Right forelimb (tissue), 1 donor: ENCODE results near the gene PTPN23.
"Not testable (repeated sequence)": the region's sequence is repeated elsewhere in the genome, so short reads cannot be mapped to it uniquely, and the experiment has no call there.

Experiments used
- DNase-seq: peaks from one replicate; pipeline ENCODE4 v3.0.0-alpha.2; 2018

Gene PTPN23, protein sequence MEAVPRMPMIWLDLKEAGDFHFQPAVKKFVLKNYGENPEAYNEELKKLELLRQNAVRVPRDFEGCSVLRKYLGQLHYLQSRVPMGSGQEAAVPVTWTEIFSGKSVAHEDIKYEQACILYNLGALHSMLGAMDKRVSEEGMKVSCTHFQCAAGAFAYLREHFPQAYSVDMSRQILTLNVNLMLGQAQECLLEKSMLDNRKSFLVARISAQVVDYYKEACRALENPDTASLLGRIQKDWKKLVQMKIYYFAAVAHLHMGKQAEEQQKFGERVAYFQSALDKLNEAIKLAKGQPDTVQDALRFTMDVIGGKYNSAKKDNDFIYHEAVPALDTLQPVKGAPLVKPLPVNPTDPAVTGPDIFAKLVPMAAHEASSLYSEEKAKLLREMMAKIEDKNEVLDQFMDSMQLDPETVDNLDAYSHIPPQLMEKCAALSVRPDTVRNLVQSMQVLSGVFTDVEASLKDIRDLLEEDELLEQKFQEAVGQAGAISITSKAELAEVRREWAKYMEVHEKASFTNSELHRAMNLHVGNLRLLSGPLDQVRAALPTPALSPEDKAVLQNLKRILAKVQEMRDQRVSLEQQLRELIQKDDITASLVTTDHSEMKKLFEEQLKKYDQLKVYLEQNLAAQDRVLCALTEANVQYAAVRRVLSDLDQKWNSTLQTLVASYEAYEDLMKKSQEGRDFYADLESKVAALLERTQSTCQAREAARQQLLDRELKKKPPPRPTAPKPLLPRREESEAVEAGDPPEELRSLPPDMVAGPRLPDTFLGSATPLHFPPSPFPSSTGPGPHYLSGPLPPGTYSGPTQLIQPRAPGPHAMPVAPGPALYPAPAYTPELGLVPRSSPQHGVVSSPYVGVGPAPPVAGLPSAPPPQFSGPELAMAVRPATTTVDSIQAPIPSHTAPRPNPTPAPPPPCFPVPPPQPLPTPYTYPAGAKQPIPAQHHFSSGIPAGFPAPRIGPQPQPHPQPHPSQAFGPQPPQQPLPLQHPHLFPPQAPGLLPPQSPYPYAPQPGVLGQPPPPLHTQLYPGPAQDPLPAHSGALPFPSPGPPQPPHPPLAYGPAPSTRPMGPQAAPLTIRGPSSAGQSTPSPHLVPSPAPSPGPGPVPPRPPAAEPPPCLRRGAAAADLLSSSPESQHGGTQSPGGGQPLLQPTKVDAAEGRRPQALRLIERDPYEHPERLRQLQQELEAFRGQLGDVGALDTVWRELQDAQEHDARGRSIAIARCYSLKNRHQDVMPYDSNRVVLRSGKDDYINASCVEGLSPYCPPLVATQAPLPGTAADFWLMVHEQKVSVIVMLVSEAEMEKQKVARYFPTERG (N-terminal part only)

DNA sequence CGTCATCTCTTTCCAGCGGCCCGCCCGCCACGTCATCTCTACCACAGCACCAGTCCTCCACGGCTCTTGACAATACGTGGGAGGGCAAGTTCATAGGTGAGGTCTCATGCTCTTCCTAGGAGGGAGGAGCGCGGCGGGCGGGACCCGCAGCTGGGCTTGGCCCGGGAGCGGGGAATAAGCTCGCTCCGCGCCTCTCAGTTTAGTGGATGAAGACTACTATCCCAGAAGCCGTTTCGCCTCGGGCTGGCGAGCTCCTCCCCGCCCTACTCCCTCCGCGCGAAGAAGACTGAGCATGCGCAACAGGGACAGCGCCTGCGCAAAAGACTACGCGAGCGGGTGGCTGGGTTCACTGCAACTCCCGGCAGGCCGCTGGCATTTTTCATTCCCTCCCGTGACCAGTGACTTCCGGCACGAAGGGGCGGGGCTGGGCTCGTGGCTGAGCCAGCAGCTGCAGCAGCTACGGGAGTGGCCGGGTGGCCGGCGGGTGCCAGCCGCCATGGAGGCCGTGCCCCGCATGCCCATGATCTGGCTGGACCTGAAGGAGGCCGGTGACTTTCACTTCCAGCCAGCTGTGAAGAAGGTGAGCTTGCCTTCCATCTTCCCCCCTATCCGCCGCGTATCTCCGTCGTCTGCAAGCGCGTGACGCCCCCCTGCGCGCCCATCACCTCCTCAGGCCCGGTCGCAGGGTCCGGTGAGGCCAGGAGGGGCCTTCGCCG is at the start of gene PTPN23:
Gene PTPN23, plus strand, starts transcription at position 421 of the 716 bp plus-strand sequence. Its CDS starts 76 bp downstream, at position 497.
- DNase-seq: peak; percentile 99

DNA sequence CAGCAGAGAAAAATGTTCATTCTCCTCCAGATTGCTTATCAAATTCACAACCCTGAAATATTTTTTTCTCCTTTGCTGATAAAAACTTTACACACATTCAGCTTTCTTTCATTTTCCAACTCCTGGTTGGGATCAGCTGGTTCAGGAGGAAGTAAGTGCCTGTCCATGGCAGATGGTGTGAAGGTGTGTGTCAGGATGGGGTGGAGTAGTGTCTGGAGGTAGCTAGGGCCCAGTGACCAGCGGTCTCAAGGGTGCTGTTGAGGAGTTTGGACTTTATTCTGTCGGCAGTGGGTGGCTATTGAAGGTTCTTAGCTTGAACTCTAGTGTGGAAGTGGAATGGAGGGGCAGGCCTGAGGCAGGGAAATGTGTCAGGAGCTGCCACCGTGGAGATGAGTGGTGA is 46.9 kb upstream of the PTPN23 start:
- DNase-seq: no peak

DNA sequence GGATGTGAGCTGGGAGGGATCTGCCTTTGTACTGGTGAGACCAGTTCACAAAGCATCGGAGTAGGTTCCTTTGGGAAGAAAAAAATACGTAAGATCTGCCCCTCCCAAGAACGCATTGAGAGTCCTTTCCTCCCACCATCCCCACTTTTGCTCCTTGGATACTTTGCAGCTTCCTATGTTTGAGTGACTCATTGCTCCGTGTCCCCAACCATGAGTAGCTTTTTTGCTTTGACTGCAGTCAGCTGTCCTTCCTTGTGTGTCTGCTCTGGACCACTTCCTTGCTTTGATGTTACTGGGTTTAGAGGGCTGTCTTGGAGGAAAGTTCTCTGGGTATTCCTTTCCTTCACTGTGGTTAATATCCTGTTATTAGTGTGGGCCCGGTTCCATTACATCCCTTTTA is 43.2 kb upstream of the PTPN23 start:
- DNase-seq: no peak

DNA sequence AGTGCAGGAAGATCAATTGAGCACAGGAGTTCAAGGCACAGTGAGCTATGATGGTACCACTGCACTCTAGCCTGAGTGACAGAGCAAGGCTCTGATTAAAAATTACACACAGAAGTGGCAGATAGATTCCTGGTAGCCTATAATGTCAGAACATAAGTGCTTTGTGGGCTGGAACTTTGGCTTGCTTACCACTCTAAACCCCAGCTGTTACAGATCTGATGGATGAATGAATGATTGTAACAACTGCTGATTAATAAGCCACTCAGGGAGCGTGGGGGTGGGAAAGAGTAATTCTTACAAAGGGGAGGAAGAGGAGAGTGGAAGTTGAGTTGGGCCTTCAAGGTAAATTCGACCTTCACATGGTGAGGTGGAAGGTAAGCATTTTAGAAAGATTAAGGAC is 40.9 kb upstream of the PTPN23 start:
- DNase-seq: no peak

DNA sequence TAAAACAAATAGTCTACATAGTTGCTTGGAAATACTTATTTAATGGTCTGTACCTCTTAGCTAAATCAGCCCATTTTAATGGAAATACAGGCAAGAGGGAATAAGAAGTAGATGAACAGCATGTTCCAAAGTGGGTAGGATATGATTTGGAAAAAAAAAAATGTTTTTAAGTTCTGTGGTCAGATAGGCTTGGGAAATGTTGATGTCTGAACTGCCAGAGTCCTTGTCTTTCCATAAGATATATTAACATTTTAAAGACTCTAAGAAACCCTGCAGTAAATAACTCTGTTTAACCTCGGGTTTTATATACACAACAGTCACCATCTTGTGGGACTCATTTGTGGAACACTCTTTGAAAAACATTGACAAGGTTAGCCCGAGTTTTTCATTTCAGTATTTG is 40.0 kb upstream of the PTPN23 start:
- no peak for DNase-seq

DNA sequence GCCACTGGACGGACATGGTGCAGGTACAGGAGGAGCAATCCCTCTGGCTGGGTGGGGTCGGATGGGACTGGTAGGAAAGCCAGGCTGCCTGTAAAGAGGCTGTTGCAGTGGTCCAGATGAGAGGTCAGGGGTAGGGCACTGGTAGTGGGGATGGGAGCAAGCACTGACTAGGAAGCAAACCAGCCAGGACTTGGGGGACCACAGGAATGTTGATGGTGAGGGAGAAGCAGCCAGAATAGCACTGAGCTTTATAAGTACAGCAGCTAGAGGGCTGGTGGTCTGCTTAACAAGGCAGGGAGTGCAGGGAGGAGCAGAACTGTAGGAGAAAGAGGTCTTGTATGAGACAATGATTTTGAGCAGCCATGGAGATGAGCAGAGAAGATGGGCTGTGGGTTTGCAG is 38.7 kb upstream of the PTPN23 start:
- no peak for DNase-seq

DNA sequence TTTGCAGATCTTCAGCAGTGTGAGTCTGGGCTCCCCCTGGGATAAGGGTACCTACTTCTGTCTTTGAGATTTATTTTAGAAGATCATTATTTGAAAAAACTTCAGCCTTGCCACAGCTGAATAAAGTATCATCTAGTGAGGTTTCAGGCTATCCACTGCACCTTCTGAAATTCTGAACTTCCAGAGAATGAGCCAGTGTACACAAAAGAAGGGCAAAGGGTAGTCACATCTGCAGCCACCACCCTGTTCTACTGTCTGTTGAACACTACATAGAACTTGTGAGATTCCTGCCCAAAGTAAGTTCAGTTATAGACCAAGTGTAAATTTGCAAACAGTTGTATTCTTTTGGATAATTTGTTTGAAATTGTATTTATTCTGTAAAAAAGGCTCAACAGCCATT is 38.0 kb upstream of the PTPN23 start:
- no peak for DNase-seq

DNA sequence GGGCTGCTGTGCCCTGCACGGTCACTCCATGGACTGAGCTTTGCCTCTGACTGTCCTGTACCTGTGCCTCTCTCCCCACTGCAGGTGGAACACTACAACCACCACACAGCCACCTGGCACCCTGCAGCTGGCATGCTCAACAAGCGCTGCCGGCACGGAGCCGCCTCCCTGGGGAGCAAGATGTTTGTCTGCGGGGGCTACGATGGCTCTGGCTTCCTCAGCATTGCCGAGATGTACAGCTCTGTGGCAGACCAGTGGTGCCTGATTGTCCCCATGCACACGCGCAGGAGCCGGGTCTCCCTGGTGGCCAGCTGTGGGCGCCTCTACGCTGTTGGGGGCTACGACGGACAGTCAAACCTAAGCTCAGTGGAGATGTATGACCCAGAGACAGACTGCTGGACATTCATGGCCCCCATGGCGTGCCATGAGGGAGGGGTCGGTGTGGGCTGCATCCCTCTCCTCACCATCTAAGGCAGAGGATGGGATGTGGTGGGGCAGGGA is 37.3 kb upstream of the PTPN23 start:
- no peak for DNase-seq

DNA sequence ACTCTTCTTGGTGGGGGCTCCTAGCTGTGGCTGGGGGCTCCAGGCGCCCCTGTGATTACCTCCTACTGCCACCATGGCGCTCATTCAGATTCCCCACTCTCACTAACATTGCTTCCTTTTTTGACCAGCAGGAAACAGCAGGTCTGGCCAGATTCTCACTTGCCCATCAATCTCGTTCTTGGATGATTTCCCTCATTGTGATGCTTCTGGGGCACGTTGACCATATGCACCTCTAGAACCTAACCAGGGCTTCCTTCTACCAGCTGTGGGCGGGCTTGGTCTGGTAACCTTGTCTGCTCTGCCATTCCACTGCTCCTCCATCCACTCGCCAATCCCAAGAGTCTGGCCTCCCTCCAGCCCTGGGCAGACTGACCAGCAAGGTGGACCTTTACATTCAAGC is 35.9 kb upstream of the PTPN23 start:
- no peak for DNase-seq

DNA sequence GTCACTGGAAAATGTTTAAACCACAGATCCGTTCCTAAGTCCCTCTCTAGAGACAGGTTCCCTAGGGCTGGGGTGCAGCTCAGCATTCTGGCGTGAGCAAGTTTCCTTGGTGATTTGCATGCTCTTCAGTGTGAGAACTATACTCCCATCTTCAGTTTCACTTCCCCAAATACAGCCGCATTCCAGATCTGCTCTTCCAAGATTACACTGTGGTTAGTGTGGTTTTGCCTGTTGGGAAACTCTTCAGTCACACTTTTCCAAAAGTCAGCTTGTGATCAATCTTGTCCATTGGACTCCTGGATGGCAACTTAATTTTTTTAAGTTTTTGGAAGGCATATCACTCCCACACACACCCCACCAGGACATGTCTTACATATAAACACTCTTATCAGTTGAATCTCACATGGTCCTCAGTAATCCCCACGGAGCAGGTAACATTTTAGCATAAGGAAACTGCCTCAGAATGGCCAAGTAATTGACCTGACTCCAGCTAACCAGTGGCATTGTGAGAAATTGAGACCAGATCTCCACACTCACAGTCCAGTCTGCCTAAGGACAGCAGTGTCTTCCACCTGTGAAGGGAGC is 33.5 kb upstream of the PTPN23 start:
- no peak for DNase-seq

DNA sequence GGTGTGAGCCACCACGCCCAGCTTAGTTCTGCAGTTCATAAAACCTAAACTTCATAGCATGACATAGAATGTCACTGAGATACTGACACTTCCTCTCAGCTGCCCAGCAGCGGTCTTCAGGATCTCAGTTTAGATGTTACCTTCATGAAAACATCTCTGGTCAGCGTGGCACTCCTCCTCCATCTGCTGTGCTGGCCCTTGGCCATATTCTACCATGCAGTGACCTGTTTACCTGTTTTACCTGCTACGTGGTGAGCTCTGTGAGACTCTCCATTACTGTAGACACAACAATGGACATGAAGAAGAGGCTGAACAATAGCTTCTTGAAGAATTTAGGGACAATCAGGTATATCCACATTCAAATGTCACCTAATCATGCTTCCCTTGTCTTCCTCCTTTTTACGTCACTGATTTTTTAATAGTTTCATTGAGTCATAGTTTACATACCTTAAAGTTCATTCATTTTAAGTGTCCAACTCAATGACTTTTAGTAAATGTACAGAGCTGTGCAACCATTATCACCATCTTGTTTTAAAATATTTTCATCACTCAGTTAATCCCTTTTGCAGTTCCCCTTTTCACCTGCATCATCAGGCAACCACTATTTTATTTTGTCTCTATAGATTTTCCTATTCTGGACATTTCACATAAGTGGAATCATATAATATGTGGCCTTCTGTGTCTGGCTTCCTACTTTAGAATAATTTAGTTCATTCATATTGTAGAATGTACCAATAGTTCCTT is 32.2 kb upstream of the PTPN23 start:
- no peak for DNase-seq

DNA sequence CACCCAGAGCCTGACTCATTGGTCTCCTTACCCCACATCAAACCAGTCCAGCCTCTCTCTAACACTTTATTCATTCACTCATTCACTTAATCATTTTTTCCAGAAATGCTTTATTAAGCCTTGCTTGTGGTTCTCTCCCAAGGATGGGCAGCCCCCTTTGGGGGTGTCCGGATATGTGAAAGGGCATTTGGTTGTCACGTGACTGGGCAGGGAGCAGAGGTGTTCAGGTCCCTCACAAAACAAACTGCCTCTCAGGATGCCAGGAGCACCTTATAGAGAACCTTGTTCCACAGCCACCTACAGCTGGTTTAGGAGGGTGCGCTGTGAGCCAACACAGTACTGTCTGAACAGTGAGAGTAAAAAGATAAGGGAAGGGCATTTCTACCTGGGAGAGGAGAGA is 25.8 kb upstream of the PTPN23 start:
- DNase-seq: no peak

DNA sequence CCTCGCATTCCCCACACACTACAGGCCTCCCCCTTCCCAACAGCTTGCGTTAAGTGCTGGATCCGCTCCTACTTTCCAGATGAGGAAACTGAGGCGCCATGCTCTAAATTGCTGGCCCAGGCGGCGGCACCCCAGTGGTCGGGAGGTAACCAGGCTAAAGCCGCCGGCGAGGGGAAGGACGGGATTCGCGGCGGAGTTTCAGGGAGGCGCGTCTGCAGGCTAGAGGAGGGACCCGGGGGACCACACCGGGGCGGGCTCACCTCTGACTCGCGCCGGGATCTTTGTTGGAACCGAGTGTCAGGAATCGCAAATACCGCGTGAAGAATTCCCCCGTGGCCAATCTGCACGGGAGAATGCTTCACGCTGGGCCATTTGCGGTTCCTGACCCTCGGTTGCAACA is 24.6 kb upstream of the PTPN23 start:
- DNase-seq: no peak

DNA sequence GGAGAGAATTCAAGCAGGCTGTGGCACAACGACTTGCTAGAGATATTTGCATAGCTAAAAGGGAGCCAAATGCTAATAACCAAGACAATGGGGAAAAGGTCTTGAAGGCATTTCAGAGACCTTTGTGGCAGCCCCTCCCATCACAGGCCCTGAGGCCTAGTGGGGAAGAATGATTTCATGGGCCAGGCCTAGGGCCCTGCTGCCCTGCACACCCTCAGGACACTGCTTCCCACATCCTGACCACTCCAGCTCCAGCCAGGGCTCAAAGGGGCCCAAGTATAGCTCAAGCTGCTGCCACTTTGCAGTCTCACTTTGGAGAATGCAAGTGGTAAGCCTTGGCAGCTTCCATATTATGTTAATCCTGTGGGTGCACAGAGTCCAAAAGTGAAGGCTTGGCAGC is 21.5 kb upstream of the PTPN23 start:
- no peak for DNase-seq

DNA sequence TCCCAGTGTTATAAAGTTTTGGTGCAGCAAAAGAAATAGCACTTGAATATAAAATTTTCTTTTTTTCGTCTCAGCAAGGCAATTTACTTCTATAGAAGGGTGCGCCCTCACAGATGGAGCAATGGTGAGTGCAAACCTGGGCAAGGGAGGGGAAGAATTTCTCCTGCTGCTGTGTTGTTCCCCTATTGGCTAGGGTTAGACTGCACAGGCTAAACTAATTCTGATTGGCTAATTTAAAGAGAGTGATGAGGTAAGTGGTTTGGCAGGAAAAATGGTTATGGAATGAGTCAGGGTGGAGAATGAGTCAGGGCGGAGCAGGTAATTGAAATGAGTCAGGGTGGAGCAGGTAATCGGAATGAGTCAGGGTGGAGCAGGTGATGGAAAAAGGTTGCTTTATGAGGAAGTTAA is 20.7 kb upstream of the PTPN23 start:
- not testable (repeated sequence) for DNase-seq

DNA sequence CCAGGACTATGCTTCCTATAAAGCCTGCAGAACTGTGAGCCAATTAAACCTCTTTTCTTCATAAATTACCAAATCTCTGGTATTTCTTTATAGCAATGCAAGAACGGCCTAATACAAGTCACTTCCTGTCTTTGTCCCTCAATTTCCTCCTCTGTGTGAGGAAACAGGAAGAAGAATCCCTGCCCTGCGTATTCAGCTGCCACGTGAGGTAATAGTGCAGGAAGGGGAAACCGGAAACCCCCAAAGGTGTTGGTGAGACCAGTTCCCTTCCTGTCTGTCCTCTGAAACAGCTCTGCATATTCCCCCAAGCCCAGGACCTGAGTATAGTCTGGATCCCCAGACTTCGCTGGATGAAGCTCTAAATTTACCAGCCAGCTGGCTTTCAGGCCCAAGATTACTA is 18.1 kb upstream of the PTPN23 start:
- DNase-seq: no peak

DNA sequence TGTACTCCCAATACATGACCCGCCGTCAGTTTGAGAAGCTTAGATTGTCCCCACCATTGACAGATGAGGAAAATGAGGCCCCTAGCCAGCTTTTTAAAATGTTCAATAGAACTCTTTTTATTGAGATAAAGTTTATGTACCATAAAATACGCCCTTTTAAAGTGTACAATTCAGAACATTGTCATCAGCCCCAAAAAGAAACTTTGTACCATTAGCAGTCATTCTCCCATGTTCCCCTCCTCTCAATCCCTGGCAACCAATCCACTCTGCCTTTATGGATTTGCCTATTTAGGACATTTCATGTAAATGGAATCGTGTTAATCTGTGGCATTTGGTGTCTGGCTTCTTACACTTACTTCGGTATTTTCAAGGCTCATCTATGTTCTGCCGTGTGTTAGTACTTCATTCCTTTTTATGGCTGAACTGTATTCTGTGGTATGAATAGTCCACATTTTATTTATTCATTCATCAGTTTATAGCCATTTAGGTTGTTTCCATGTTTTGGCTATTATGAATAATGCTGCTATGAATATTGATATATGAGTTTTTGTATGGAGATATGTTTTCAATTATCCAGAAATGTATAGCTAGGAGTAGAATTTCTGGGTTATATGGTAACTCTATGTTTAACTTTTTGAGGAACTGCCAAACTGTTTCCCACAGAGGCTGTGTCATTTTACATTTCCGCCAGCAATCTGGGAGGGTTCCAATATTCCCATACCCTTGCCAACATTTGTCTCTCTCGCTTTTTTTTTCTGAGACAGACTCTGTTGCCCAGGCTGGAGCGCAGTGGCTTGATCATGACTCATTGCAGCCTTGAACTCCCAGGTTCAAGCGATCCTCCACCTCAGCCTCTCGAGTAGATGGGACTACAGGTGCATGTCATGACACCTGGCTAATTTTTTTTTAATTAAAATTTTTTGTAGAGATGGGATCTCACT is 15.3 kb upstream of the PTPN23 start:
- no peak for DNase-seq

DNA sequence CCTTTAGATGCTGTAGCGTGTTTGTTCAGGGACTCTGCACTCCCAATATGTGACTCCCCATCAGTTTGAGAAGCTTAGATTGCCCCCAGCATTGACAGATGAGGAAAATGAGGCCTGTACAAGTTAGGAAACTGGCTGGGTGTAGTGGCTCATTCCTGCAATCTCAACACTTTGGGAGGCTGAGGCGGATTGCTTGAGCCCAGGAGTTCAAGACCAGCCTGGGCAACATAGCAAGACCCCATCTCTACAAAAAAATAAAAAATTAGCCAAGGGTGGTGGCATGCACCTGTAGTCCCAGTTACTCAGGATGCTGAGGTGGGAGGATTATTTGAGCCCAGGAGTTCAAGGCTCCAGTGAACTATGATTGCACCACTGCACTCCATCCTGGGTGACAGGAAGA is 14.0 kb upstream of the PTPN23 start:
- DNase-seq: no peak

DNA sequence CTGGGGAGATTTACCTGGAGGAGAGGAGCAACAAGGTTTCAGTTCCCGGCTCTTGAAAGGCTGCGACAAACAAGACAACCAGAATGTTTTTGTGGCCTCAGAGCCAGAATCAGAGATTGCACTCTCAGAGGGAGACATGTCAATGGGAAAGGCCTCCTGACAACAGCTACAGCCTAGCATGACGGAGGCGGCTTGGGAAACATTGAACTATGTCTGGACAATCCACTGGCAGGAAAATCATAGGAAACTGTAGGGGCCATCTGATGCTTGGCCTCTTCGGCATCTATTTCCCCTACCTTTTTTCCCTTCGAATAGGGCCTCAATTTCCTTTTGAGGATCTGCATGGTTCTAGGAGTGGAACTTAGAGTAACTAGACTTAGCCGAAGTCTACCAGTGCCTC is 13.2 kb upstream of the PTPN23 start:
- DNase-seq: no peak

DNA sequence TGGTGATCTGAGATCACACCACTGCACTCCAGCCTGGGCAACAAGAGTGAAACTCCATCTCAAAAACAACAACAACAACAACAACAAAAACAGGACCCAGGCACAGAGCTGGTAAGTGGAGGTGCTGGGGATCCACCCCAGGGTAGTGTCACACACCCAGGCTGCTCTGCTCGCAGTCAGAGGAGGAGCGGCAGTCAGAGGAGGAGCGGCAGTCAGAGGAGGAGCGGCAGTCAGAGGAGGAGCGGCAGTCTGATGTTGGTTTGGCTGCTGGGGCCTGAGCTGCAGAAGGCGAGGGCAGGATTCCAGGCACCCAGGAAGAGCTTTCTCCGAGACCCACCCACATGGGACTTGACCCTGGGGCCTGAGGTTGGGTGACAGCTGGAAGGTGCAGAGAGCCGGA is 10.8 kb upstream of the PTPN23 start:
- not testable (repeated sequence) for DNase-seq
